T-helper 22 cell (primary cell): ENCODE measurements around the gene SLC4A3.
"Not testable (repeated sequence)": the region's sequence is repeated elsewhere in the genome, so short reads cannot be mapped to it uniquely, and the experiment has no call there.

Experiments used
- DNase-seq: peaks from one replicate; pipeline ENCODE4 v3.0.0-alpha.2; 2020; ENCODE audit warnings: low read depth

SLC4A3 gene

GRCh38 chr2:219679571-219679970 lies 52.1 kb downstream of the SLC4A3 start:
- DNase-seq = no peak

DNA sequence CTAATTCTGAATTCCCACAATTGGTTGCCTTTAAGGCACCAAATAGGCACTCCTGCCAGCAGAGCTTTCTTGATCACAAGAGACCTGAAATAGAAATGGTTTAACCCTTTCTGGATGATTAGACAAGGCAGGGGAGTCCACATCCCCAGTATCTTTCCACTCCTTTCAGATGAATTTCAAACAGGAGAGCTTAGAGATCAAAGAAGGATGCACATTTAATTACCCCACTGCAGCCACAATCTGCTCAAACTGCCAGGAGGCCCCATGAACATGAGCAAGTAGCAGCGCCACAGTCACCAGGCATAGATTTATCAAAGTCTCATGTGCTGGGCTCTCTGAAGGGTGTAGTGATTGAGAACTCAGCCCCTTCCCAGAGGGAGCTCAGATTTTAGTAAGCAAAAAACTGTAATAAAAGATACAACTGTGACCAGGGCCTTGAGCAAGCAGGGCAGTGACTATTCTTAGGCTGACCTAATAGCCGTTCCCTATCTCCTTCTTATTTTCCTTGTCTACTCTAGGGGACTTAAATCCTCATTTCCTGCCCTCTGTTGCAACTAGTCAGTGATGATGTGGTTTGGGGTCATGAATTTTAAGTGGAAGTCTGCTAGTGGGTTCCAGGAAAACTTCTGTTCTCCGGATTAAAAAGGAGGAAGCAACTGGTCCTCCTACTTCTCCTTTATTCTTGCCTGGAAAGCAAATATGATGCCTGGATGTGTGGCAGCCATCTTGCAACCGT lies 53.7 kb downstream of the SLC4A3 start:
- no peak for DNase-seq

DNA sequence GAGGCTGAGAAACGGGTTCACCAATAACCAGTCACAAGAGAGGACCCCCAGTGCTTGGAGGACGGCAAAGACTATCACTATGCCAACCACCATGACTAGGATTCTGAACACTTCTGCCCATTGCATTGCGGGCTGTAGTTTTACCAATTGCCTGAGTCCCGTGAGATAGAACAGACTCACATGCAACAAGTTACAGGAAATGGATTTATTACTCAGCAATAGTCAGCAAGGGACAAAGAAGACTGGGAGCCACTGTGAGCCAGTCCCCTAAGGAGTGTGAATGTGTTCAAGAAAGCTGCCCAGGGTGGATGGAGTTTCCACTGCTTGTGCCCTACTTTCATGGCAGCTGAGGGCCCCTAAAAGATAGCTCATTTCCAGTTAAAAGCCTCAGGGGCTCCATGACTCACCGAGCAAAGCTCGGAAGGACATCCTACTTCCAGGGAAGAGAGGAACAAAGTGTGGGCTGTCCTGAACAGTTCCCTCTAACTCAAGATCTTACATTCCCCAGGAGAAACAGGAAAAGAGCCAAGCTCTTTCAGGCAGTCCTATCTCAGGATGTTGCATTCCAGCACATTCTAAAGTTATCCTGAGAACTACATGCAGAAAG lies 54.4 kb downstream of the SLC4A3 start:
- no peak for DNase-seq

DNA sequence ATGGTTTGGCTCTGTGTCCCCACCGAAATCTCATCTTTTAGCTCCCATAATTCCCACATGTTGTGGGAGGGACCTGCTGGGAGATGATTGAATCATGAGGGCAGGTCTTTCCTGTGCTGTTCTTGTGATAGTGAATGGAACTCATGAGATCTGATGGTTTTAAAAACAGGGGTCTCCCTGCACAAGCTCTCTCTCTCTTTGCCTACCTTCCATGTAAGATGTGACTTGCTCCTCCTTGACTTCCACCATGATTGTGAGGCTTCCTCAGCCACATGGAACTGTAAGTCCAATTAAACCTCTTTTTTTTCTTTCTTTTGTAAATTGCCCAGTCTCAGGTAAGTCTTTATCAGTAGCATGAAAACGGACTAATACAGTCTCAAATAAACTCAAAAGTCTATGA lies 56.0 kb downstream of the SLC4A3 start:
- DNase-seq = not testable (repeated sequence)

DNA sequence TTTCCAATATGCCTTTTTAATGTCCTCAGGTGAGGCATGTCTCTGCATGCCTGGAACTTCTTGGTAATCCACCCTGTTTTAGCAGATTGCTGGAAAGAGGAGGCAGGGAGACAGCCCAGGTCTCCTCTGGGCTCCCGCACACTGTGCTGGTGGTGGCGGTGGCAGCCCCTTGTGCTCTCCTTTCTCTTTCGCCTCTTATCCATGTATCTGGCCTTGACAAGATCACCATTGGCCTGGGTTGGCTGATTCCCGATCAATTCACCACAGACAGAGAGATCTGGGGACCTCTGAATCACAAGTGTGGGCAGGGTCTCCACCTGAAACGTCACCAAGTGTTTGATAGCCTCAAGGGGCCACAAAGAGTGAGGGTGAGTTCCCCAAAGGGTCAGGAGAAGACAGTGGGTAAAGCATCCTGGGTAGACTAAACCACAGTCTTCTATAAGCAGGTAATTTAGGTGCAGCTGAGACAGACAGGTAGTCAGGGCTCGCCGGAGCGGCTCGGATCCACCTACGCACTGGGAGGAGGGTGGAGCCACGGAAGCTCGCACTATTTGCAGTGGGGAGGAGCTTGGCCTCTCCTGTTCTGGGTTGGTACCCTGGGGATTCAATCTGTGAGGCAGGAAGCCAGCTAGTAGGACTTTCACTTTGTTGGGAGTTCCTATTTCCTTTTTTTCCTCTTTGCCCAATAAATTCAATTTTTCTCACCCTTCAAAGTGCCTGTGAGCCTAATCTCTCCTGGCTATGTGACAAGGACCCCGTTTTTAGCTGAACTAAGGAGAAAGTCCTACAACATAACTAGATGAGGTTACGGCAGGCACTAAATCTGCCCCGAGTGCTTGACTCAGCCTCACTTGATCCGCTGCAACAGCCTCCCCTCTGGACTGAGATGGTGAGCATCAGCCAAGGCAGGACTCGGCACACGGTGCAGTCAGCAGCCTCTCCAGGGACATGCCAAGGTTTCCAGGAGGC lies 57.6 kb downstream of the SLC4A3 start:
- no peak for DNase-seq

- no peak for DNase-seq
Measured at GRCh38 chr2:219687272-219687671, 59.8 kb downstream of the SLC4A3 start.

DNA sequence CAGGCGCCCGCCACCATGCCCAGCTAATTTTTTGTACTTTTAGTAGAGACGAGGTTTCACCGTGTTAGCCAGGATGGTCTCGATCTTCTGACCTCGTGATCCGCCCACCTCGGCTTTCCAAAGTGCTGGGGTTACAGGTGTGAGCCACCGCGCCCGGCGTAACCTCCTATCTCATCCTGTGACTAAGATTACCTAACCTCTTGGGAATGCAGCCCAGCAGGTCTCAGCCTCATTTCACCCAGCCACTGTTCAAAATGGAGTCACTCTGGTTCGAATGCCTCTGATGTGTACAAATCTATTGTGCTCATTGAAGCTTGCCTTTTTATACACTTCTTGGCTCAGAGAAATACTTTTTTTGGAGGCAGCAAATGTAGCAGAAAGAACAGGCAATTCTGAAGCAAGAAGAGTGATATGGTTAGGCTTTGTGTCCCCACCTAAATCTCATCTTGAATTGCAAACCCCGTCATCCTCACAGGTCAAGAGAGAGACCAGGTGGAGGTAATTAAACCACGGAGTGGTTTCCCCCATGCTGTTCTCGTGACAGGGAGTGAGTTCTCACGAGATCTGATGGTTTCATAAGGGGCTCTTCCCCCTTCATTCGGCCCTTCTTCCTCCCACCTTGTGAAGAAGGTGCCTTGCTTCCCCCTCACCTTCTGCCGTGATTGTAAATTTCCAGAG lies 60.6 kb downstream of the SLC4A3 start:
- DNase-seq = no peak

DNA sequence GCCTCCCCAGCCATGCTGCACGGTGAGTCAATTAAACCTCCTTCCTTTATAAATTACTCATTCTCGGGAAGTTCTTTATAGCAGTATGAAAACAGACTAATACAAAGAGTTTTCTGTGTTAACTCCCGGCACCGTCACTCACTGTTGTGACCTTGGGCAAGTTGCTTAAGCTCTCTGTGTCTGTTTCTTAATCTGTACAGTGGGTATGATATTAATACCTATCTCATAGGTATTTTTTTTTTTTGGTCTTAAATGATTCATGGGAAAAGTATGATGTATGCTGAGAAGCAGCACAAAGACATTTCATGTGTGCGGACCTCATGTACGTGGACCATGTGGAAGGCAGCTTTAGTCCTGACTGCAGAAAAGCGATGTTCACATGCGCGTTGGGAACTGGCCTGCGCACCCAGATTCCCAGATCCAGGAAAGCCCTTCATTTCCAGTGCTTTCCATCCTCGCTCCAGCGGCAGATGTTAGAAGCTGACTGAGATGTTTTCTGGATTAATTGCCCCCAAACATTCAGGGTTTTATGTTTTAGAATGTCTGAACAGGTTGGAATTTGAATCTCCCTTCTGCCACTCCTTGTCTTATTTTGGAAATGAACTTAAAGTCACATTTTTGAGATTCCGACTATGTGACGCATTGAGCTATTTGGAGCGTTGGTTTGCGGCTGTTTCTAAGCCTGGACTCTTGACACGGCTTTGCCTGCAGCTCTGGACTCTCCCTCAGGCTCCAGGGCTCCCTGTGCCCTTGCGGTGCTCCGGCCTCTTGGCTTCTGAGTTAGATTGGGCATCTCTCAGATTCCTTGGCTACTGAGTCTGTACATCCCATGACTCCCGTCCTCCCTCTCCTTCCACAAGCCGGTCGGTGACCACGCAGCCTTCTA lies 61.4 kb downstream of the SLC4A3 start:
- DNase-seq = no peak

GRCh38 chr2:219689676-219690628 lies 62.5 kb downstream of the SLC4A3 start:
- DNase-seq = no peak

- no peak for DNase-seq
Measured at GRCh38 chr2:219691571-219691970, 64.1 kb downstream of the SLC4A3 start.
